HL-60 (cell line): ENCODE measurements around the gene HMCN2.
"Not testable (repeated sequence)": the region's sequence is repeated elsewhere in the genome, so short reads cannot be mapped to it uniquely, and the experiment has no call there.

Source experiments
- DNase-seq, 2 experiments: peaks; one replicate each; pipeline ENCODE4 v3.0.0-alpha.2; 2010 to 2020; ENCODE audit warnings: low read depth in 1 of 2, low spot score in 1 of 2
- H3K27ac ChIP-seq: fragments of 250-450 bp; sonication (Bioruptor Pico); replicated peaks from 2 replicates; pipeline ENCODE4 v1.5.1; 2020; ENCODE audit warnings: mild to moderate bottlenecking, moderate library complexity
- H3K27me3 ChIP-seq: fragments of 250-450 bp; sonication (Bioruptor Pico); 2 replicates; pipeline ENCODE4 v1.5.1; 2021; ENCODE audit warnings: mild to moderate bottlenecking, moderate library complexity; ENCODE audit not compliant: insufficient read depth, poor library complexity, severe bottlenecking
- H3K4me3 ChIP-seq: replicated peaks from 2 replicates; pipeline ENCODE4 v1.5.1; 2011; ENCODE audit warnings: mild to moderate bottlenecking, control low read depth, low read length; ENCODE audit not compliant: insufficient read depth
- GABPA ChIP-seq: IDR thresholded peaks from 2 replicates; pipeline ENCODE4 v1.6.1; 2012; ENCODE audit warnings: low read depth
- POLR2AphosphoS5 ChIP-seq: IDR thresholded peaks from 2 replicates; pipeline ENCODE4 v1.6.1; 2012; ENCODE audit warnings: low read depth
- SPI1 ChIP-seq: IDR thresholded peaks from 2 replicates; pipeline ENCODE4 v1.6.1; 2012; ENCODE audit warnings: low read depth, mild to moderate bottlenecking, borderline replicate concordance
- TF ChIP-seq, protein P1 (sequence below): IDR thresholded peaks from one replicate; pipeline ENCODE4 v1.5.1; 2011; ENCODE audit warnings: low read length, control low read depth, inconsistent platforms; ENCODE audit not compliant: insufficient read depth
- TF ChIP-seq, protein P2 (sequence below): IDR thresholded peaks from 2 replicates; pipeline ENCODE4 v1.6.1; 2012; ENCODE audit warnings: low read depth; ENCODE audit not compliant: insufficient replicate concordance

The HMCN2 gene

DNA sequence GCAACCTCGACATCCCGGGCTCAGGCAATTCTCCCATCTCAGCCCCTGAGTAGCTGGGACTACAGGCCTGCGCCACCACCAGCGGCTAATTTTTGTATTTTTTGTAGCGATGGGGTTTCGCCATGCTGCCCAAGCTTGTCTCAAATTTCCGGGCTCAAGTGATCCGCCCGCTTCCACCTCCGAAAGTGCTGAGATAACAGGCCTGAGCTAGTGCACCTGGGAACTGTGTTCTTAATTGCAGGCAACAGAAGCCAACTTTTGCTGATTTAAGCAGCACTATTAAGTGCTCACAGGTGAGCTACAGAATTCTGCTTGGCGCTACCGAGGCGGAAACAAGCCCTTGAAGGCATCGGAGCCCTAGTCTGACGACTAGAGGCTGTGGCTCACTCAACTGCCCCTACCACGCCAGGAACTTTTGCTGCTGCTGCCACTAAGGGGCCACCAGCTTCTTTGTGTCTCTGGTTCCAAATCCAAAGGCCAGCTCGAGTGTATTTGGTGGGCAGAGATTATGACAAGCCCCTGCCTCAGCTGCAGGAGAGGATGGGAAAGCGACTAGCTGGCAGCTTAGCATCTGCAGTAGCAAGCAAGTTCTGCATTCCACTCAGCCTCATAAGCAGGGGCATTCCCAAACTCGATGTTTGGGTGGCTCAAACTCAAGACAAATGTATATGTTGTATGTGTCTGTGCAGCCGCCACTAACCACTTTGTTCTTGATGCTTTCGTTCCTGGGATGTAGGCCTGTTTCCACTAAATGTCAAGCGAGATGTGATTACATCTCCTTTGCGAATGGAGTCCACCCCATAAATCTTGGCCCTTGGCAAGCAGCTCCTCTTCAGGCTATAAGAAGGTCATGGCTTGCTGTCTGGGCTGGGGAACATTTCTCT, 10.6 kb upstream of the HMCN2 start:
- no peak overlapping the region for H3K4me3 ChIP-seq
- TF ChIP-seq GABPA (no peak), POLR2AphosphoS5 (no peak), SPI1 (no peak)
- TF ChIP-seq, protein P1, sequence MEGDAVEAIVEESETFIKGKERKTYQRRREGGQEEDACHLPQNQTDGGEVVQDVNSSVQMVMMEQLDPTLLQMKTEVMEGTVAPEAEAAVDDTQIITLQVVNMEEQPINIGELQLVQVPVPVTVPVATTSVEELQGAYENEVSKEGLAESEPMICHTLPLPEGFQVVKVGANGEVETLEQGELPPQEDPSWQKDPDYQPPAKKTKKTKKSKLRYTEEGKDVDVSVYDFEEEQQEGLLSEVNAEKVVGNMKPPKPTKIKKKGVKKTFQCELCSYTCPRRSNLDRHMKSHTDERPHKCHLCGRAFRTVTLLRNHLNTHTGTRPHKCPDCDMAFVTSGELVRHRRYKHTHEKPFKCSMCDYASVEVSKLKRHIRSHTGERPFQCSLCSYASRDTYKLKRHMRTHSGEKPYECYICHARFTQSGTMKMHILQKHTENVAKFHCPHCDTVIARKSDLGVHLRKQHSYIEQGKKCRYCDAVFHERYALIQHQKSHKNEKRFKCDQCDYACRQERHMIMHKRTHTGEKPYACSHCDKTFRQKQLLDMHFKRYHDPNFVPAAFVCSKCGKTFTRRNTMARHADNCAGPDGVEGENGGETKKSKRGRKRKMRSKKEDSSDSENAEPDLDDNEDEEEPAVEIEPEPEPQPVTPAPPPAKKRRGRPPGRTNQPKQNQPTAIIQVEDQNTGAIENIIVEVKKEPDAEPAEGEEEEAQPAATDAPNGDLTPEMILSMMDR: no peak
- TF ChIP-seq, protein P2, sequence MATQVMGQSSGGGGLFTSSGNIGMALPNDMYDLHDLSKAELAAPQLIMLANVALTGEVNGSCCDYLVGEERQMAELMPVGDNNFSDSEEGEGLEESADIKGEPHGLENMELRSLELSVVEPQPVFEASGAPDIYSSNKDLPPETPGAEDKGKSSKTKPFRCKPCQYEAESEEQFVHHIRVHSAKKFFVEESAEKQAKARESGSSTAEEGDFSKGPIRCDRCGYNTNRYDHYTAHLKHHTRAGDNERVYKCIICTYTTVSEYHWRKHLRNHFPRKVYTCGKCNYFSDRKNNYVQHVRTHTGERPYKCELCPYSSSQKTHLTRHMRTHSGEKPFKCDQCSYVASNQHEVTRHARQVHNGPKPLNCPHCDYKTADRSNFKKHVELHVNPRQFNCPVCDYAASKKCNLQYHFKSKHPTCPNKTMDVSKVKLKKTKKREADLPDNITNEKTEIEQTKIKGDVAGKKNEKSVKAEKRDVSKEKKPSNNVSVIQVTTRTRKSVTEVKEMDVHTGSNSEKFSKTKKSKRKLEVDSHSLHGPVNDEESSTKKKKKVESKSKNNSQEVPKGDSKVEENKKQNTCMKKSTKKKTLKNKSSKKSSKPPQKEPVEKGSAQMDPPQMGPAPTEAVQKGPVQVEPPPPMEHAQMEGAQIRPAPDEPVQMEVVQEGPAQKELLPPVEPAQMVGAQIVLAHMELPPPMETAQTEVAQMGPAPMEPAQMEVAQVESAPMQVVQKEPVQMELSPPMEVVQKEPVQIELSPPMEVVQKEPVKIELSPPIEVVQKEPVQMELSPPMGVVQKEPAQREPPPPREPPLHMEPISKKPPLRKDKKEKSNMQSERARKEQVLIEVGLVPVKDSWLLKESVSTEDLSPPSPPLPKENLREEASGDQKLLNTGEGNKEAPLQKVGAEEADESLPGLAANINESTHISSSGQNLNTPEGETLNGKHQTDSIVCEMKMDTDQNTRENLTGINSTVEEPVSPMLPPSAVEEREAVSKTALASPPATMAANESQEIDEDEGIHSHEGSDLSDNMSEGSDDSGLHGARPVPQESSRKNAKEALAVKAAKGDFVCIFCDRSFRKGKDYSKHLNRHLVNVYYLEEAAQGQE: no peak
- DNase-seq: no peak
- no peak overlapping the region for H3K27ac ChIP-seq
- H3K27me3 ChIP-seq: no peaks in the 10 kb centered on the region

DNA sequence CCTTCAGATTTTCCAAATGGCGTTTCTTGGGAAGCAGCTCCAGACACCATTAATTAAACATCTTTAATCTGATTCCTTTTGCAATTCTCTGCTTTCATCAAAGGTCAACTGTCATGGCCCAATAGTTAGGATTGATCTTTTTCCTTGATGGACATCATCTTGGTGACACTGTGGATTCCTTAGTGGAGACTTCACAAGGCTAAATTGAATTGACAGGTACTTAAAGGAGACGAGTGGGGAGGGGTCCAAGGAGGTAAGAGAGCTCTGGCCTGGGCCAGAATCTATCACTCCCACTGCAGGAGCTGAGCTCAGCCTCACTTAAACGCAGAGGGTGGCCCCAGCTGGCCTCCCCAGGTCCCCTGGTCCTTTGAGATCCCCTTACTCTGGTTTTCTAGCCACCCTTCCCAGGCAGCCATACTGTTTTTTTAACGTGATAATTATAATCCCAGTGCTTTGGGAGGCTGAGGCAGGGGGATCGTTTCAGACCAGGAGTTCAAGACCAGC, 9.9 kb upstream of the HMCN2 start:
- Histone ChIP-seq H3K4me3 (no peak overlapping the region), H3K27me3 (peaks cover 4% of the 10 kb centered on the region), H3K27ac (no peak overlapping the region)
- DNase-seq: no peak
- TF ChIP-seq POLR2AphosphoS5: no peak
- no peak for TF ChIP-seq GABPA
- no peak for TF ChIP-seq SPI1
- TF ChIP-seq, protein P1: no peak
- TF ChIP-seq, protein P2: no peak

DNA sequence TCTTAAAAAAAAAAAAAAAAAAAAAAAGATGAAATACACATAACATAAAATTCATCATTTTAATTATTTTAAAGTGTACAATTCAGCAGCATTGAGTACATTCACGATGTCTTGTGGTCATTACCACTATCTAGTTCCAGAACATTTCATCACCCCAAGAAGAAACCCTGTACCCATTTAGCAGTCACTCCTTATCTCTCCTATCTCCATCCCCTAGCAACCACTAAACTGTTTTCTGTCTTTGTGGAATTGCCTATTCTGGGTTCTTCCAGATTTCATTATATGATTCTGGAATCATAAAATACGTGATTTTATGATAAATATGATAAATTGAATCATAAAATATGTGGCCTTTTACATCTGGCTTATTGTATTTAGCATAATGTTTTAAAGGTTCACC, 8.9 kb upstream of the HMCN2 start:
- no peak overlapping the region for H3K4me3 ChIP-seq
- peaks cover 8% of the 10 kb centered on the region for H3K27me3 ChIP-seq
- no peak overlapping the region for H3K27ac ChIP-seq
- DNase-seq: no peak
- TF ChIP-seq GABPA: no peak
- TF ChIP-seq, protein P1: no peak
- no peak for TF ChIP-seq SPI1
- no peak for TF ChIP-seq POLR2AphosphoS5
- TF ChIP-seq, protein P2: no peak

DNA sequence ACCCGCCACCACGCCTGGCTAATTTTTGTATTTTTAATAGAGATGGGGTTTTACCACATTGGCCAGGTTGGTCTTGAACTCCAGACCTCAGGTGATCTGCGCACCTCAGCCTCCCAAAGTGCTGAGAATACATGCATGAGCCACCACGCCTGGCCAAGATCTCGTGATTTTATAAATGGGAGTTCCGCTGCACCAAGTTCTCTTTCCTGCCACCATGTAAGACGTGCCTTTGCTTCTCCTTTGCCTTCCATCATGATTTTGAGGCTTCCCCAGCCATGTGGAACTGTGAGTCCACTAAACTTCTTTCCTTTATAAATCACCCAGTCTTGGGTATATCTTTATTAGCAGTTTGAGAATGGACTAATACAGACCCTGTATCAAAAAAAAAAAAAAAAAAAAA, 7.4 kb upstream of the HMCN2 start:
- H3K4me3 ChIP-seq, H3K27ac ChIP-seq, DNase-seq: not testable (repeated sequence)
- peaks cover 15% of the 10 kb centered on the region for H3K27me3 ChIP-seq
